ENCODE data around the gene XDH.

GRCh38 chr2:31419386-31419785 lies 4.8 kb upstream of the XDH start:
- TF ChIP-seq, protein P1, sequence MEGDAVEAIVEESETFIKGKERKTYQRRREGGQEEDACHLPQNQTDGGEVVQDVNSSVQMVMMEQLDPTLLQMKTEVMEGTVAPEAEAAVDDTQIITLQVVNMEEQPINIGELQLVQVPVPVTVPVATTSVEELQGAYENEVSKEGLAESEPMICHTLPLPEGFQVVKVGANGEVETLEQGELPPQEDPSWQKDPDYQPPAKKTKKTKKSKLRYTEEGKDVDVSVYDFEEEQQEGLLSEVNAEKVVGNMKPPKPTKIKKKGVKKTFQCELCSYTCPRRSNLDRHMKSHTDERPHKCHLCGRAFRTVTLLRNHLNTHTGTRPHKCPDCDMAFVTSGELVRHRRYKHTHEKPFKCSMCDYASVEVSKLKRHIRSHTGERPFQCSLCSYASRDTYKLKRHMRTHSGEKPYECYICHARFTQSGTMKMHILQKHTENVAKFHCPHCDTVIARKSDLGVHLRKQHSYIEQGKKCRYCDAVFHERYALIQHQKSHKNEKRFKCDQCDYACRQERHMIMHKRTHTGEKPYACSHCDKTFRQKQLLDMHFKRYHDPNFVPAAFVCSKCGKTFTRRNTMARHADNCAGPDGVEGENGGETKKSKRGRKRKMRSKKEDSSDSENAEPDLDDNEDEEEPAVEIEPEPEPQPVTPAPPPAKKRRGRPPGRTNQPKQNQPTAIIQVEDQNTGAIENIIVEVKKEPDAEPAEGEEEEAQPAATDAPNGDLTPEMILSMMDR (conservative IDR thresholded peaks at IDR 0.05; ENCODE audit: low read depth, low read length), result no peak
- TF ChIP-seq EZH2phosphoT487 (IDR thresholded peaks at IDR 0.05; ENCODE audit: borderline replicate concordance, low read length), result no peak
- no peak for TF ChIP-seq EZH2 (IDR thresholded peaks at IDR 0.05; ENCODE audit: low read length, unreplicated experiment)
